Non-pigmented ciliary epithelial cell (primary cell): Measurements from ENCODE around the gene GTPBP10.

Experiments
- DNase-seq: peaks from one replicate; pipeline ENCODE4 v3.0.0-alpha.2; 2010; ENCODE audit warnings: low read depth

GTPBP10 gene

GRCh38 chr7:90433221-90433620 lies 86.7 kb downstream of the GTPBP10 start:
- no peak for DNase-seq
